HG03442 (cell line): ENCODE measurements around the gene NMD3.
"Not testable (repeated sequence)": the region's sequence is repeated elsewhere in the genome, so short reads cannot be mapped to it uniquely, and the experiment has no call there.

Experiments used
- ATAC-seq: cut with Tn5 transposase; IDR thresholded peaks from one replicate; pipeline ENCODE4 v1.9.1; 2021; ENCODE audit warnings: mild to moderate bottlenecking, moderate library complexity; ENCODE audit not compliant: unreplicated experiment

Gene NMD3

GRCh38 chr3:161274691-161275298 is 53.7 kb downstream of the NMD3 start:
- ATAC-seq, result peak; percentile 73

GRCh38 chr3:161275919-161276318 is 54.8 kb downstream of the NMD3 start:
- no peak for ATAC-seq

DNA sequence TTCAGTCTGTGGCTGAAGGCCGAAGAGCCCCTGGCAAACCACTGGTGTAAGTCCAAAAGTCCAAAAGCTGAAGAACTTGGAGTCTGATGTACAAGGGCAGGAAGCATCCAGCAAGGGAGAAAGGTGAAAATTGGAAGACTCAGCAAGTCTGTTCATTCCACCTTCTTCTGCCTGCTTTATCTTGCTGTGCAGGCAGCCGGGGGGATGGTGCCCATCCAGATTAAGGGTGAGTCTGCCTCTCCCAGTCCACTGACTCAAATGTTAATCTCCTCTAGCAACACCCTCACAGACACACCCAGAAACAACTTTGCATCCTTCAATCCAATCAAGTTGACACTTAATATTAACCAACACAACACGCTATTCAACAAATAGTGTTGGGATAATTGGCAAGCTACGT is 61.3 kb downstream of the NMD3 start:
- ATAC-seq, result not testable (repeated sequence)

DNA sequence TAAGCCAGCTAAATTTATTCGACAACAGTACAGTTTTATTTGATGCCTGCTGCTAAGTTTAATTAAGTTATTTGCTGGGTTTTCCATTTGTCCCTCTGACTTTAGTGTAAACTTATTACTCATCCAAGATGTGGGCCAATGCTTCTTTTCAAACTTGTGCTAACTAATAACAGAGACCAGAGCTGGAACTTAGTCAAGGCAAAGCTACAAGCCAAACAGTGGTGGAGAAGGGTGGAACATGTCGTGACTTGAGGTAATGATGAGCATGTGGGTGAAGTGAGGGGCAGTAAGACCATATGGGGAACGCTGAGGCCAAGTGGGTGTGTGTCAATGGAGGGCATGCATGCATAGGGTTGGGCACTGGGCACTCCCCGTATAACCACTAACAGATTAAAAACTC is 63.9 kb downstream of the NMD3 start:
- ATAC-seq, result no peak

DNA sequence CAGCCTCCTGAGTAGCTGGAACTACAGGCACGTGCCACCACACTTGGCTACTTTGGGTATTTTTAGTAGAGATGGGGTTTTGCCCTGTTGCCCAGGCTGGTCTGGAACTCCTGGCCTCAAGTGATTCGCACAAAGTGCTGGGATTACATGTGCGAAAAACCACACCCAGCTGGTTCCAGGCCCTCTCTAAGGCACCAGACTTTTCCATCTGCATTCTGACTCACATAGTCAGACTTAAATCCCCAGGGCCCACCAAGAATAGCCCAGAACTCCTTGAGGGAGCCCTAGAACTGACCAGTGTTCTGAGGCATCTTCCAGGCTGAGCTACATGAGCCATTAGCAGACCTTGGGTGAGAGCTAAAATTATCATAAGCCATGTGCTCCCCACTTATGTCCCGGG is 68.1 kb downstream of the NMD3 start:
- ATAC-seq, result no peak

- ATAC-seq, result no peak
These were observed 70.2 kb downstream of the NMD3 start for GRCh38 chr3:161291191-161291901.

DNA sequence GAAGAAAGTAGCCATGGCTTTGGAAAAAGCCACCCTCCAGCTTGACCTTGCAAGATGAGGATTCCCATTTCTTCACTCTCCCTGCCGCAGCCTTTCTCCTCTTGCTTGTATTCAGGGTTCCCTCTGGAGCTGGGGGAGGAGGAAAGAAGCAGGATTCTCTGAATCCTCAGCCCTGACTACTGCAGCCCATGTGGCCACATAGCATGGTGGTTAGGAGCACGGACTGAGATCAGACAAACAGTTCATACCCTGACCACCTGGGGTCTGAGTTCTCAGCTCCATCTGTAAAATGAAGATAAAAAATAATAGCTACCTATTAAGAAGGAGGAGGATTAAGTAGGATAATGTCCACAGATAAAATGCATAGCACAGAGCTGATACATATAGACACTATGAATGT is 72.3 kb downstream of the NMD3 start:
- ATAC-seq, result no peak

- no peak for ATAC-seq
These were observed 74.2 kb downstream of the NMD3 start for GRCh38 chr3:161295325-161295724.

DNA sequence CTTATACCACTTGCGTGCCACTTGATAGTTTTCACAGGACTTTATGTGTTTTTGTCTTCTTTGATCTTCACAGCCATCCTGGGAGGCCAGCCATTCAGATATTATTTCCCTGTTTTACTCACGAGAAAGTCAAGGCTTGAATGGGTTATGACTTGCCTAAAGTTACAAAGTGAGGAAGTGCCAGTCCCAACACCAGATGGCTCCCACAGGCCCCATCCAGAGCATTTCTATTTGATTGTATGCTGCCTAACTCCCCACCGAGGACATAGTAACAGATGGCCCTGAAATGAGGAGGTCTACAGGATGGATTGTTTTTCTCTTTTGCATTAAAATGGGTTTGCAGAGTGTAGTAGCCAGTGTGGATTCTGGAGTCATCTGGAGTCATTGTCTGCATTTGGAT is 75.7 kb downstream of the NMD3 start:
- no peak for ATAC-seq
